ENCODE results near the gene ACKR2. TPM values are rescaled to one million over a fixed set of nuclear protein-coding genes. Genes with fewer than 3 reads are reported as not detected.

The ACKR2 gene
- total RNA-seq, 1 donor from 2014 or later, result 1.2 TPM

DNA sequence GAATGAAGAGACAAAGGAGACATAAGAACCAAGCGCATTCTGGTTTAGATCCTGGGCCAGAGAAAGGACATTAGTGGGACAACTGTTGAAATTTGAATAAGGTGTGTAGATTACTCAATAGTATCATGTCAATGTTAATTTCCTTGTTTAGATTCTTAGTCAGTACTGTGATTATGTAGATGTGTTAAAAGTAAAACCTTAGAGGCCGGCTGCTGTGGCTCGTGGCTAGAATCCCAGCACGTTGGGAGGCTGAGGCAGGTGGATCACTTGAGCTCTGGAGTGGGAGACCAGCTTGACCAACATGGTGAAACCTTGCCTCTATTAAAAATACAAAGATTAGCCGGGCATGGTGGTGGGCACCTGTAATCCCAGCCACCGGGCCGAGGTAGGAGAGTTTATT, 39.8 kb downstream of the ACKR2 start:
- no peaks in the 10 kb centered on the region for H3K27me3 Mint-ChIP-seq (ENCODE audit: low read depth)
- H3K4me1 Mint-ChIP-seq, result peaks cover 24% of the 10 kb centered on the region
- H3K4me3 Mint-ChIP-seq, result no peak overlapping the region
- no peaks in the 10 kb centered on the region for H3K9me3 Mint-ChIP-seq
- H3K36me3 Mint-ChIP-seq, result no peaks in the 10 kb centered on the region
- no peak overlapping the region for H3K27ac Mint-ChIP-seq
- no peak for DNase-seq (ENCODE audit: low spot score in 2 of 2, unreplicated experiment in 2 of 2)
- TF ChIP-seq, protein P1, sequence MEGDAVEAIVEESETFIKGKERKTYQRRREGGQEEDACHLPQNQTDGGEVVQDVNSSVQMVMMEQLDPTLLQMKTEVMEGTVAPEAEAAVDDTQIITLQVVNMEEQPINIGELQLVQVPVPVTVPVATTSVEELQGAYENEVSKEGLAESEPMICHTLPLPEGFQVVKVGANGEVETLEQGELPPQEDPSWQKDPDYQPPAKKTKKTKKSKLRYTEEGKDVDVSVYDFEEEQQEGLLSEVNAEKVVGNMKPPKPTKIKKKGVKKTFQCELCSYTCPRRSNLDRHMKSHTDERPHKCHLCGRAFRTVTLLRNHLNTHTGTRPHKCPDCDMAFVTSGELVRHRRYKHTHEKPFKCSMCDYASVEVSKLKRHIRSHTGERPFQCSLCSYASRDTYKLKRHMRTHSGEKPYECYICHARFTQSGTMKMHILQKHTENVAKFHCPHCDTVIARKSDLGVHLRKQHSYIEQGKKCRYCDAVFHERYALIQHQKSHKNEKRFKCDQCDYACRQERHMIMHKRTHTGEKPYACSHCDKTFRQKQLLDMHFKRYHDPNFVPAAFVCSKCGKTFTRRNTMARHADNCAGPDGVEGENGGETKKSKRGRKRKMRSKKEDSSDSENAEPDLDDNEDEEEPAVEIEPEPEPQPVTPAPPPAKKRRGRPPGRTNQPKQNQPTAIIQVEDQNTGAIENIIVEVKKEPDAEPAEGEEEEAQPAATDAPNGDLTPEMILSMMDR (IDR thresholded peaks at IDR 0.05; ENCODE audit: unreplicated experiment), result no peak

DNA sequence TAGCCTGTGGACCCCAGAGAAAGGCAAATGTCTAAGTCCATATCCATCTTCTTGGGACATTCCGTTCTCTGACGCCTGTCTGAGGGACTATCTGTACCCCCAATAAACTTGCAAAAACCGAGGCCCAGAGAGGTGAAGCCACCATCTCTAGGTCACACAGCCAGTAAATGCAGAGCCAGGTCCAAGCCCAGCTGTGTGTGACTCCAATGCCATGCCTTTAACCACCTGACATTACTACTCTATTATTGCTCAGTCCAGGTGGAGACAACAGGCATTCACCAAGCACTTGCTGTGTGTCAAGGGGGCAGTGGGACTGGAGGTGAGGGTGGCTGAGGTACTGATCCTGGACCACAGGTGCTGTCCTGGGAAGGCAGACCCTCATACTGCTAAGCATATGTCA, 41.0 kb downstream of the ACKR2 start:
- Mint-ChIP-seq H3K27me3 (ENCODE audit: low read depth) (no peaks in the 10 kb centered on the region), H3K4me1 (peaks cover 24% of the 10 kb centered on the region), H3K4me3 (no peak overlapping the region), H3K27ac (no peak overlapping the region), H3K9me3 (no peaks in the 10 kb centered on the region), H3K36me3 (no peaks in the 10 kb centered on the region)
- DNase-seq (ENCODE audit: low spot score in 2 of 2, unreplicated experiment in 2 of 2), result no peak
- TF ChIP-seq, protein P1 (IDR thresholded peaks at IDR 0.05; ENCODE audit: unreplicated experiment), result no peak

DNA sequence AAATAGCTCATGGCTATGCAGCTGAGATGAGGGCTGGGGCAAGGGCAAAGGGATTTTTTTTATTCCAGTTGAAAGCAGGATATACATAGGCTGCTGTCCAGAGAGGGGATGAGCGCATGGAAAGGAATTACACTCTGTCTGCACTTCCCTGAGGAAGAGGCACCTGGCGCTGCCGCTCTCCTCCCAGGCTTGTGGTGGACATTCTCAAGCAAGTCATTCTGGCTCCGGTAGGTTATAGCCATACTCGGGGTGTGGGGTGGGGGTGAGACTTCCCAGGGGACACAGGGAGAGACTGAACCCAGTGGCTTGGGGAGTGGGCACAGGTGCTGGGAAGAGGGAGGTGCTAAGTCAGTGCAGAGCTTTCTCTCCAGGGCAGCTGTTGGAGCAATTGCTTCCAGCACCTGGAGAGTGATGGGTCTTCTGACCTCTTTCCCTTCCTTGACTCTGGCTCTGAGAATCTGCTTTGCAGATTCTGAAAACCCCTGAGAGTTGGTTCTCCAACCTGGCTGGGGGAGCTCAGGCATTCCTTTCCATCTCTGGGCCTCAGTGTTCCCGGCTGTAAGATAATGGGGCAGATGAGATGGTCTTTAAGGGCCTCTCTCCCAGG, 42.1 kb downstream of the ACKR2 start:
- H3K9me3 Mint-ChIP-seq, result no peaks in the 10 kb centered on the region
- no peaks in the 10 kb centered on the region for H3K27me3 Mint-ChIP-seq (ENCODE audit: low read depth)
- H3K27ac Mint-ChIP-seq, result no peak overlapping the region
- no peaks in the 10 kb centered on the region for H3K36me3 Mint-ChIP-seq
- no peak overlapping the region for H3K4me3 Mint-ChIP-seq
- H3K4me1 Mint-ChIP-seq, result peaks cover 24% of the 10 kb centered on the region
- no peak for DNase-seq (ENCODE audit: low spot score in 2 of 2, unreplicated experiment in 2 of 2)
- TF ChIP-seq, protein P1 (IDR thresholded peaks at IDR 0.05; ENCODE audit: unreplicated experiment), result no peak

DNA sequence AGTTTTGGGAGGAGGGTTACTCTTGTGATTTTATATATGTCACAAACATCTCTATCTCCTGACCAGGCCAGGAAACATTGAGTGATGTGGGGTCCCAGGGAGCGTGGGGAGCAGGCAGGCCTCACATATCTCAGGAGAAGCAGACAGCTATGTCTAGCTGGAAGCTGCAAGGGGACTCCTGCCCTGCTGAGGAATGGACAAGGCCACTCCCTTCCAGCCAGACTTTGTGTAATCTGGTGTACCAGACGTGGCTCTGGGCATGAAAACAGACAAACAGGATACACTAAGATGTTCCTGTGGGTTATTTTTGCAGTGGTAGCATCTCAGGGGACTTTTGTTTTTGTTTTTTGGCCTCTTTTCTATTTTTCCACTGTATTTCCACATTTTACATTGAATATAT, 43.2 kb downstream of the ACKR2 start:
- no peaks in the 10 kb centered on the region for H3K9me3 Mint-ChIP-seq
- no peak for DNase-seq (ENCODE audit: low spot score in 2 of 2, unreplicated experiment in 2 of 2)

DNA sequence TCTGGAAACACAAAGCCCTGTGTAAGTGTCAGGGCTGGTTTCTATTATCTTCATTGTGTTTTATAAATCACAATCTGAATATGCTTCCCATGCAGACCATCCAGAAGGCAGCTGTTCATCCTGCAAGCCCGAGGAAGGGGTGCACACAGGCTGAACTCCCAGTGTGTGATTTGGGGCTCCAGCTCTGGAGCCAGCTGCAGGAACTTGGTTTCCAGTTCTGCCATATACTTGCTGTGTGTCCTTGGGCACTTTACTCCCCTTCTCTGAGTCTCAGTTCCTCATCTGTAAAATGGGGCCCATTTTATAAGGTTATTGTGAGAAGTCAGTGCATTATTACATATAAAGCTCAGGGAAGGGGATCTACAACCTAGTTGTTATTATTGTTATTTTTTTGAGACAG, 43.8 kb downstream of the ACKR2 start:
- Mint-ChIP-seq H3K27ac (no peak overlapping the region), H3K9me3 (no peaks in the 10 kb centered on the region), H3K4me3 (no peak overlapping the region), H3K36me3 (no peaks in the 10 kb centered on the region), H3K4me1 (peaks cover 11% of the 10 kb centered on the region), H3K27me3 (ENCODE audit: low read depth) (no peaks in the 10 kb centered on the region)
- DNase-seq (ENCODE audit: low spot score in 2 of 2, unreplicated experiment in 2 of 2), result no peak
- TF ChIP-seq, protein P1 (IDR thresholded peaks at IDR 0.05; ENCODE audit: unreplicated experiment), result no peak

More for the DNA sequence above, 43.2 kb downstream of the ACKR2 start:
- no peaks in the 10 kb centered on the region for H3K27me3 Mint-ChIP-seq (ENCODE audit: low read depth)
- no peak overlapping the region for H3K4me3 Mint-ChIP-seq
- H3K36me3 Mint-ChIP-seq, result no peaks in the 10 kb centered on the region
- TF ChIP-seq, protein P1 (IDR thresholded peaks at IDR 0.05; ENCODE audit: unreplicated experiment), result no peak
- peak overlapping the region; percentile 31 for H3K27ac Mint-ChIP-seq
- H3K4me1 Mint-ChIP-seq, result peaks cover 15% of the 10 kb centered on the region

Data from mesothelial cell of epicardium (in vitro differentiated cells).